ENCODE measurements around the gene NPTX1.

NPTX1 gene

GRCh38 chr17:80478487-80479245 is 2.3 kb upstream of the NPTX1 start:
- no peak for DNase-seq (ENCODE audit: low read depth)

GRCh38 chr17:80477647-80478478 is 1.5 kb upstream of the NPTX1 start:
- DNase-seq (ENCODE audit: low read depth), result no peak

- DNase-seq (ENCODE audit: low read depth), result no peak
Measured at GRCh38 chr17:80476877-80477646, 655 bp upstream of the NPTX1 start.

- no peak for DNase-seq (ENCODE audit: low read depth)
Measured at GRCh38 chr17:80474961-80475909, 1.2 kb downstream of the NPTX1 start.

GRCh38 chr17:80474231-80474960 is 2.0 kb downstream of the NPTX1 start:
- DNase-seq (ENCODE audit: low read depth), result no peak

GRCh38 chr17:80473701-80474100 is 2.7 kb downstream of the NPTX1 start:
- no peak for DNase-seq (ENCODE audit: low read depth)

- no peak for DNase-seq (ENCODE audit: low read depth)
Measured at GRCh38 chr17:80472996-80473395, 3.4 kb downstream of the NPTX1 start.

- peak; percentile 17 for DNase-seq (ENCODE audit: low read depth)
Measured at GRCh38 chr17:80471922-80472321, 4.5 kb downstream of the NPTX1 start.

- no peak for DNase-seq (ENCODE audit: low read depth)
Measured at GRCh38 chr17:80470603-80471002, 5.8 kb downstream of the NPTX1 start.

- DNase-seq (ENCODE audit: low read depth), result no peak
Measured at GRCh38 chr17:80469667-80470066, 6.7 kb downstream of the NPTX1 start.

- DNase-seq (ENCODE audit: low read depth), result no peak
Measured at GRCh38 chr17:80468781-80469493, 7.5 kb downstream of the NPTX1 start.

GRCh38 chr17:80468242-80468641 is 8.2 kb downstream of the NPTX1 start:
- DNase-seq (ENCODE audit: low read depth), result no peak

- DNase-seq (ENCODE audit: low read depth), result no peak
Measured at GRCh38 chr17:80466188-80466705, 10.2 kb downstream of the NPTX1 start.

GRCh38 chr17:80465327-80465974 is 11.0 kb downstream of the NPTX1 start:
- no peak for DNase-seq (ENCODE audit: low read depth)

- no peak for DNase-seq (ENCODE audit: low read depth)
Measured at GRCh38 chr17:80464486-80464885, 11.9 kb downstream of the NPTX1 start.

- no peak for DNase-seq (ENCODE audit: low read depth)
Measured at GRCh38 chr17:80463784-80464400, 12.5 kb downstream of the NPTX1 start.

- no peak for DNase-seq (ENCODE audit: low read depth)
Measured at GRCh38 chr17:80461528-80462160, 14.8 kb downstream of the NPTX1 start.

GRCh38 chr17:80460429-80460834 is 16.0 kb downstream of the NPTX1 start:
- DNase-seq (ENCODE audit: low read depth), result no peak

Measured in stimulated activated CD8-positive, alpha-beta memory T cell treated with anti-CD3 and anti-CD28 coated beads, Interleukin-12 subunit alpha, Interleukin-12 subunit beta, amount 100 ng/mL, for 4 hours (primary cell).